AG04450 (cell line): Measurements from ENCODE around the gene GNAT3. TPM values are rescaled to one million over a fixed set of nuclear protein-coding genes. Genes with fewer than 3 reads are reported as not detected.

Source experiments
- CTCF ChIA-PET: fragments of 300-600, 350-600 bp; formaldehyde crosslinking; extraction: SDS; loops from one replicate; lab custom pipeline; 2022; ENCODE audit warnings: antibody characterized with exemption, inconsistent platforms; lab: Charles Lee
- POLR2A ChIA-PET: fragments of 350-600 bp; formaldehyde crosslinking; extraction: SDS; loops from one replicate; lab custom pipeline; 2021; ENCODE audit warnings: antibody characterized with exemption, inconsistent platforms; lab: Yijun Ruan, JAX
- DNase-seq: peaks from one replicate; pipeline ENCODE4 v3.0.0-alpha.2; 2011; ENCODE audit warnings: low read depth, low spot score
- H3K27ac ChIP-seq: one replicate; pipeline ENCODE4 v1.5.1; 2012; ENCODE audit warnings: low read depth, low read length, control low read depth
- H3K27me3 ChIP-seq: one replicate; pipeline ENCODE4 v1.6.0; 2012; ENCODE audit warnings: low read length; ENCODE audit not compliant: control insufficient read depth, insufficient read depth
- H3K4me3 ChIP-seq: 2 replicates; pipeline ENCODE4 v1.5.1; 2011; ENCODE audit warnings: mild to moderate bottlenecking, low read depth, low read length, control low read depth
- H3K9me3 ChIP-seq: 2 replicates; pipeline ENCODE4 v1.5.1; 2012; ENCODE audit warnings: low read length; ENCODE audit not compliant: control insufficient read depth, insufficient read depth
- polyA plus RNA-seq: library from polyadenylated mRNA; depleted of rRNA; stranded (reverse); fragments of >200 nt; gene quantifications from 2 replicates; pipeline ENCODE4 v1.2.3, GENCODE V29; 2011
- TF ChIP-seq, protein P1 (sequence below): IDR thresholded peaks from 2 replicates; pipeline ENCODE4 v1.5.1; 2011; ENCODE audit warnings: low read depth, low read length, control low read depth, inconsistent platforms

Gene GNAT3
- polyA plus RNA-seq, 1 experiment = not detected

DNA sequence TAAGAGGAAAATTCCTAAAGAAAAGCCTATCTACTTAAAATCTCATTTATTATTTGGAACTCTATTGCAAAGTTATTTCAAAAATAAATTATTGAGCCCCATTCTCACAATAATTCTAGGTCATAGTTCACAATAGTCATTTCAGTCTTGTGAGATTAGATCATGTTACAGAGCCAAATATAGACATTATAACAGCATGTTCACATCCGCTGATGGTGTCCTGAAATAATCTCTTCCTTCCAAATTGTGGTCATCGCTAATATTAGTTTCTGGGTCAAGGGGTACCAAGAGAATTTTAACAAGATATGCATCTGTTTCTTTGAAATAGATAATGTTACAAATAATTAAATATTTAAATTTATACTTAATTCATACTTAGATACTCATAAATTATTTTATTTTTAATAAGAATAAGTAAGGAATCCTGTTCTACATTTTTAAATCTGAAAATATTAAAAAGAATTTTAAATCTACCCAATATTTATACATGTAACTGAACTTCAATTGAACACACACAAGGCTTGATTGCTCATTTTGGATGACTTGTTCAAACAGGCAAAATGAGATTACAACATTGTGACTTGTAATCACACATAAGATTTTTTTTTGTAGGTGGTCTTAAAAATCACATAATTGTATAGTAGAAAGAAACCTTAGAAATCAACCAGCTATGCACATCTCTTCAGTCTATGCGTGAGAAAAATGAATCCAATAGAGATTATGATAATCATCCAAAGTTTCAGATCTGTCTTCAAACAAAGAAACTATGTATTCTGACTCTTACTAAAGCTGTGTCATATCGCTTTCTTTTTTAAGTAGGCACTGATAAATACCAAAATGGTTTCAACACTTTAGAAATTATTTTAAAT, 13.1 kb downstream of the GNAT3 start:
- ChIA-PET CTCF (interaction anchor here (1.4 kb wide), 1 partner anchor 160 kb away, joined by 3 read pairs; no protein-coding TSS in a partner anchor), POLR2A (no interaction called here)
- no peak overlapping the region for H3K4me3 ChIP-seq
- DNase-seq = no peak
- H3K9me3 ChIP-seq = no peaks in the 10 kb centered on the region
- TF ChIP-seq, protein P1, sequence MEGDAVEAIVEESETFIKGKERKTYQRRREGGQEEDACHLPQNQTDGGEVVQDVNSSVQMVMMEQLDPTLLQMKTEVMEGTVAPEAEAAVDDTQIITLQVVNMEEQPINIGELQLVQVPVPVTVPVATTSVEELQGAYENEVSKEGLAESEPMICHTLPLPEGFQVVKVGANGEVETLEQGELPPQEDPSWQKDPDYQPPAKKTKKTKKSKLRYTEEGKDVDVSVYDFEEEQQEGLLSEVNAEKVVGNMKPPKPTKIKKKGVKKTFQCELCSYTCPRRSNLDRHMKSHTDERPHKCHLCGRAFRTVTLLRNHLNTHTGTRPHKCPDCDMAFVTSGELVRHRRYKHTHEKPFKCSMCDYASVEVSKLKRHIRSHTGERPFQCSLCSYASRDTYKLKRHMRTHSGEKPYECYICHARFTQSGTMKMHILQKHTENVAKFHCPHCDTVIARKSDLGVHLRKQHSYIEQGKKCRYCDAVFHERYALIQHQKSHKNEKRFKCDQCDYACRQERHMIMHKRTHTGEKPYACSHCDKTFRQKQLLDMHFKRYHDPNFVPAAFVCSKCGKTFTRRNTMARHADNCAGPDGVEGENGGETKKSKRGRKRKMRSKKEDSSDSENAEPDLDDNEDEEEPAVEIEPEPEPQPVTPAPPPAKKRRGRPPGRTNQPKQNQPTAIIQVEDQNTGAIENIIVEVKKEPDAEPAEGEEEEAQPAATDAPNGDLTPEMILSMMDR = no peak
- no peak overlapping the region for H3K27ac ChIP-seq
- no peaks in the 10 kb centered on the region for H3K27me3 ChIP-seq

DNA sequence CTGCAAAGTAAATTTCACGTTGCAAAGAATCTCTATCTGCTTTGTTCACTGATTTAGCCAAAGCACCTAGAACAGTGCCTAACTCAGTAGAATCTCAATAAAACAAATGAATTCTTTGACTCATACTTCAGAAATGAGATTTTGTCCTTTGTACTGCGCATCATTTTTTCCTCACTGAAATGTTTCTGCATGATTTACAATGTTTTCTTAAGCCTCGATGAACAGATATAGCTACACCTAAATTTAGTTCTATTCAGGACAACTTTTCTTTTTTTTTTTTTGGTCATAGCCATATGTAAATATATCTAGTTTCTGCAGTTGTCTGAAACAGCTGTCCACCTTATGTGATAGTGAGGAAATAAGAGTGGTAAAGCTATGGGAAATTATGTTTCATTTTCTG, 15.3 kb downstream of the GNAT3 start:
- TF ChIP-seq, protein P1 = no peak
- no peak overlapping the region for H3K4me3 ChIP-seq
- CTCF ChIA-PET = interaction anchor here (0.6 kb wide), 1 partner anchor 14 kb away, joined by 3 read pairs; no protein-coding TSS in a partner anchor
- POLR2A ChIA-PET = no interaction called here
- no peak overlapping the region for H3K27ac ChIP-seq
- H3K9me3 ChIP-seq = no peaks in the 10 kb centered on the region
- H3K27me3 ChIP-seq = no peaks in the 10 kb centered on the region
- DNase-seq = no peak

DNA sequence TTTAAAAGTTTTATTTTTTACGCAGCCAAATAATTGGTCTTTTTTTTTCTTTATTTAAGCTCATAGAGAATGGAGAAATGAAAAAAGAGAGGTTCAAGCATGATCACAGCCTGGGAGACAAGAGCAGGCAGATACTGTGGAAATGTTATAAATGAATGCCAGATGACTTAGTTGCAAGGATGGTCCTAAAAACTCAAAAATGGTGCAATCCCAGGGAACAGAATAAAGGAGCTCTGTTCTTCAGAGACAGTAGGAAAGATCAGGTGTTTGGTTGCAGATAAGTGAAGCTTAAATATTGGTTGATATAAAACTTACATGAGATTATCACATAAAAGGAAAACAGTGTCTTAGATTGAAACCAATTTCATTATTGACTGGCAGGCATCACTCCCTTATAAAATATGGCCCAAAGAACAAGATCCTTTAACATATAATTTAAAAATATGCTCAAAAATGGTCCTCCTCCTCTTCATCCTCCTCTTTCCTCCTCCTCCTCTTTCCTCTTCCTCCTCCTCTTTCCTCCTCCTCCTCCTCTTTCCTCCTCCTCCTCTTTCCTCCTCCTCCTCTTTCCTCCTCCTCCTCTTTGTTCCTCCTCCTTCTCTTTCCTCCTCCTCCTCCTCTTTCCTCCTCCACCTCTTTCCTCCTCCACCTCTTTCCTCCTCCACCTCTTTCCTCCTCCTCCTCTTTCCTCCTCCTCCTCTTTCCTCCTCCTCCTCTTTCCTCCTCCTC, 18.6 kb downstream of the GNAT3 start:
- Histone ChIP-seq H3K27me3 (no peaks in the 10 kb centered on the region), H3K27ac (no peak overlapping the region), H3K9me3 (no peaks in the 10 kb centered on the region), H3K4me3 (no peak overlapping the region)
- ChIA-PET POLR2A (no interaction called here), CTCF (interaction anchor here (0.5 kb wide), 1 partner anchor 103 kb away, joined by 7 read pairs; no protein-coding TSS in a partner anchor)
- DNase-seq = no peak
- TF ChIP-seq, protein P1 = no peak

DNA sequence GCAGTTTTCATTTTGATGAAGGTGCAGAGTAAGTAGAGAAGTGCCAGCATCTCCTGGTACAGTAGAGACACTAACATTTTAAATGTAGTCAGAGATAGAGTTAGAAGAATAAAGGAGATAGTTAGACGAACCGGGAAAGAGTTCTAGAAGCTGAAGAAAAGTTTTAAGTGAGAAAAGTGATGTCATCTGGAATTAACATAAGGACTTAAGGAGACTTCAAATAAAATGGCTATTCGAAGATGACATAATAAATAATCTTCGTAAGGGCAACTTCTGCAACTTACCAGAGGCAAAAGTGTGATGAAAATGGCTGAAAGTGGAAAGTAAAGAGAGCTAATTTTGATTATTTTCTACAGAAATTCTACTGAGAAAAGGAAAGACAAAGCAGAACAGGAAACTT, 20.4 kb downstream of the GNAT3 start:
- ChIA-PET CTCF (no interaction called here), POLR2A (no interaction called here)
- H3K4me3 ChIP-seq = no peak overlapping the region
- no peaks in the 10 kb centered on the region for H3K9me3 ChIP-seq
- TF ChIP-seq, protein P1 = no peak
- no peak overlapping the region for H3K27ac ChIP-seq
- no peaks in the 10 kb centered on the region for H3K27me3 ChIP-seq
- no peak for DNase-seq

DNA sequence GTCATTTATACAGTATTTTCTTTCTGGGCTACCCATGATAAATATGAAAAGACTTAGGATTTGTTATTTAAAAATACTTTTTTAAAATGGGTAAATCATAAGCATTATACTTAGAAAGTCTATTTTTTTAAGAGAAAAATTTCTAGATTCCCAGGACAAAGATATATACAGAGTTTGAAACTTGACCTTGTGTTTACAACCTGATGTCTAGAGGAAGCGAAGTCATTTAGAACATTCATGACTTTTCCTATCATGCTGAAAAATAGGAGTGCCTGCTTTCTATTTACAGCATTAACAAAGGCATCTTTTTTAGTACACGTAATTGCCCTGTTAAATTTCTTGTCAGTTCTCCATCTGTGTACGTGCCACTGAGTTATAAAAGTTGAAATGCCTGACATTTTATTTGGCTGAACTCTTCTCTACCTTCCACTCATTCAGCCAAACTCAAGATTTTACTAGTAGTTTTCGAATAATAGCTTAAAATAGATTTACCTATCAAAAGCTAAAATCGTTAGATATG, 23.0 kb downstream of the GNAT3 start:
- ChIA-PET CTCF (no interaction called here), POLR2A (no interaction called here)
- Histone ChIP-seq H3K27ac (no peak overlapping the region), H3K27me3 (no peaks in the 10 kb centered on the region), H3K4me3 (no peak overlapping the region), H3K9me3 (no peaks in the 10 kb centered on the region)
- TF ChIP-seq, protein P1 = no peak
- DNase-seq = no peak
